ENCODE results near the gene ASF1A.

ASF1A gene

GRCh38 chr6:118953391-118953790 is 59.4 kb downstream of the ASF1A start:
- H3K4me3 ChIP-seq (ENCODE audit: low read depth, low read length), result no peak overlapping the region
- DNase-seq (ENCODE audit: low read depth), result no peak
- no peak for TF ChIP-seq CTCF (IDR thresholded peaks at IDR 0.05; ENCODE audit: insufficient read depth, low read depth, low read length, missing control alignments)

All from GM12865 (cell line).